ENCODE measurements around the gene HDAC1. TPM values are rescaled to one million over a fixed set of nuclear protein-coding genes. Genes with fewer than 3 reads are reported as not detected.

The HDAC1 gene
- total and polyA plus RNA-seq, 2 of the 4 experiments (the other 2 are of a cell fraction): 95.5 to 139 TPM

GRCh38 chr1:32362474-32363313, 70.8 kb downstream of the HDAC1 start, which contains the start of the genes FAM229A and TSSK3:
Gene FAM229A (minus strand): TSS chr1:32362485. CDS start chr1:32362091, 394 bp downstream.
Gene TSSK3 (plus strand): TSS chr1:32362539. CDS start chr1:32362702, 163 bp downstream.
- Histone ChIP-seq H3K9me3 (ENCODE audit: control insufficient read depth, insufficient read depth, low read length) (no peaks in the 10 kb centered on the region), H3K27ac (ENCODE audit: insufficient read depth, low read length) (no peak within 1 kb of the TSS), H2AK5ac (ENCODE audit: low read depth, low read length) (no peak within 1 kb of the TSS), H3K56ac (ENCODE audit: extremely low read depth, insufficient read depth, low read length) (no peak within 1 kb of the TSS), H3K4ac (ENCODE audit: low read depth, low read length) (no peak within 1 kb of the TSS; the same call in 1 of the 2 replicates), H3K4me1 (ENCODE audit: control insufficient read depth, insufficient read depth, low read length) (no peaks in the 10 kb centered on the region), H3K9ac (ENCODE audit: low read depth, low read length) (no peak within 1 kb of the TSS), H3K27me3 (ENCODE audit: control insufficient read depth, insufficient read depth, low read length) (no peaks in the 10 kb centered on the region), H4K91ac (ENCODE audit: insufficient read depth, low read depth, low read length) (no peak within 1 kb of the TSS), H3K4me2 (ENCODE audit: low read depth, low read length) (no peak within 1 kb of the TSS), H3K23ac (ENCODE audit: low read depth, low read length) (no peak within 1 kb of the TSS; the same call in 1 of the 2 replicates), H3K36me3 (ENCODE audit: control insufficient read depth, insufficient read depth, low read length) (peaks cover 33% of the 10 kb centered on the region), H2BK120ac (ENCODE audit: low read depth, low read length) (no peak within 1 kb of the TSS), H4K8ac (ENCODE audit: low read depth in 2 of 2, low read length in 2 of 2) (peak within 1 kb of the TSS in 1 of 2 experiments; percentile 27; a peak in 1 of 4 replicates), H3K9me1 (ENCODE audit: insufficient read depth, low read length) (0 out of 2 replicates have a peak, but pooled peaks cover 4% of the 10 kb centered on the region), H4K20me1 (ENCODE audit: insufficient read depth, low read length) (no peaks in the 10 kb centered on the region; the same call in 1 of the 2 replicates), H2BK15ac (ENCODE audit: low read depth, low read length) (no peak within 1 kb of the TSS), H2BK20ac (ENCODE audit: low read depth, low read length) (no peak within 1 kb of the TSS), H3K4me3 (ENCODE audit: insufficient read depth, low read depth, low read length) (no peak within 1 kb of the TSS), H2BK5ac (ENCODE audit: low read depth, low read length, poor library complexity, severe bottlenecking) (no peak within 1 kb of the TSS), H3K18ac (ENCODE audit: low read depth, low read length) (no peak within 1 kb of the TSS), H4K5ac (ENCODE audit: low read depth, low read length) (no peak within 1 kb of the TSS), H2AFZ (replicated peaks; ENCODE audit: low read length, poor library complexity) (peak within 1 kb of the TSS; percentile 77), H2AK9ac (replicated peaks; ENCODE audit: low read depth, low read length, poor library complexity) (peak within 1 kb of the TSS; percentile 46), H3K14ac (replicated peaks; ENCODE audit: low read depth, low read length) (no peak within 1 kb of the TSS), H3K79me1 (ENCODE audit: low read depth in 1 of 2, low read length in 2 of 2) (peaks cover 0 to 3% of the 10 kb centered on the region in 2 experiments; a peak in 1 of 4 replicates)
- ChIA-PET POLR2A (ENCODE audit: unreplicated experiment) (interaction anchor here (2.1 kb wide), 1 partner anchor 11 kb away, joined by 4 read pairs; no protein-coding TSS in a partner anchor), CTCF (no interaction called here)
- dilution Hi-C loops (cut with HindIII; ENCODE audit: low sequenced_read_pairs, unreplicated experiment) (no loop called here), in situ Hi-C loops (cut with MboI; ENCODE audit: low sequenced_read_pairs) (no loop called here), intact Hi-C loops (cut with micrococcal nuclease) (no loop called here)
- BruUV-seq (replicated peaks): no TSS peak
- no peak for ATAC-seq (ENCODE audit: low read depth)
- WGBS, 2 experiments (ENCODE audit: extremely low coverage in 2 of 2, insufficient read length in 1 of 2): 88% methylated on average over 3 of the region's 17 CpGs; no CpG with 5 or more reads in 1 of the 2 experiments
- no peak for DNase-seq
- no peak for TF ChIP-seq BHLHE40 (IDR thresholded peaks at IDR 0.05; ENCODE audit: low read depth, low read length)
- TF ChIP-seq RFX5 (IDR thresholded peaks at IDR 0.05; ENCODE audit: low read depth, low read length): no peak
- no peak for TF ChIP-seq SMC3 (IDR thresholded peaks at IDR 0.05; ENCODE audit: low read depth, low read length)
- TF ChIP-seq MAFK (IDR thresholded peaks at IDR 0.05; ENCODE audit: low read depth, low read length): no peak
- TF ChIP-seq MAZ (IDR thresholded peaks at IDR 0.05; ENCODE audit: borderline replicate concordance, low read depth, low read length): no peak
- TF ChIP-seq, protein P1, sequence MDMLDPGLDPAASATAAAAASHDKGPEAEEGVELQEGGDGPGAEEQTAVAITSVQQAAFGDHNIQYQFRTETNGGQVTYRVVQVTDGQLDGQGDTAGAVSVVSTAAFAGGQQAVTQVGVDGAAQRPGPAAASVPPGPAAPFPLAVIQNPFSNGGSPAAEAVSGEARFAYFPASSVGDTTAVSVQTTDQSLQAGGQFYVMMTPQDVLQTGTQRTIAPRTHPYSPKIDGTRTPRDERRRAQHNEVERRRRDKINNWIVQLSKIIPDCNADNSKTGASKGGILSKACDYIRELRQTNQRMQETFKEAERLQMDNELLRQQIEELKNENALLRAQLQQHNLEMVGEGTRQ (IDR thresholded peaks at IDR 0.05; ENCODE audit: low read depth, low read length): no peak
- TF ChIP-seq, protein P2, sequence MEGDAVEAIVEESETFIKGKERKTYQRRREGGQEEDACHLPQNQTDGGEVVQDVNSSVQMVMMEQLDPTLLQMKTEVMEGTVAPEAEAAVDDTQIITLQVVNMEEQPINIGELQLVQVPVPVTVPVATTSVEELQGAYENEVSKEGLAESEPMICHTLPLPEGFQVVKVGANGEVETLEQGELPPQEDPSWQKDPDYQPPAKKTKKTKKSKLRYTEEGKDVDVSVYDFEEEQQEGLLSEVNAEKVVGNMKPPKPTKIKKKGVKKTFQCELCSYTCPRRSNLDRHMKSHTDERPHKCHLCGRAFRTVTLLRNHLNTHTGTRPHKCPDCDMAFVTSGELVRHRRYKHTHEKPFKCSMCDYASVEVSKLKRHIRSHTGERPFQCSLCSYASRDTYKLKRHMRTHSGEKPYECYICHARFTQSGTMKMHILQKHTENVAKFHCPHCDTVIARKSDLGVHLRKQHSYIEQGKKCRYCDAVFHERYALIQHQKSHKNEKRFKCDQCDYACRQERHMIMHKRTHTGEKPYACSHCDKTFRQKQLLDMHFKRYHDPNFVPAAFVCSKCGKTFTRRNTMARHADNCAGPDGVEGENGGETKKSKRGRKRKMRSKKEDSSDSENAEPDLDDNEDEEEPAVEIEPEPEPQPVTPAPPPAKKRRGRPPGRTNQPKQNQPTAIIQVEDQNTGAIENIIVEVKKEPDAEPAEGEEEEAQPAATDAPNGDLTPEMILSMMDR (conservative IDR thresholded peaks at IDR 0.05; ENCODE audit: low read depth, low read length): no peak
- no peak for TF ChIP-seq FOS (IDR thresholded peaks at IDR 0.05; ENCODE audit: low read depth, low read length)
- TF ChIP-seq RCOR1 (IDR thresholded peaks at IDR 0.05; ENCODE audit: insufficient replicate concordance, low read length): no peak
- no peak for TF ChIP-seq RAD21 (IDR thresholded peaks at IDR 0.05; ENCODE audit: low read length)
- TF ChIP-seq MXI1 (IDR thresholded peaks at IDR 0.05; ENCODE audit: borderline replicate concordance, low read depth, low read length): no peak
- TF ChIP-seq, protein P3, sequence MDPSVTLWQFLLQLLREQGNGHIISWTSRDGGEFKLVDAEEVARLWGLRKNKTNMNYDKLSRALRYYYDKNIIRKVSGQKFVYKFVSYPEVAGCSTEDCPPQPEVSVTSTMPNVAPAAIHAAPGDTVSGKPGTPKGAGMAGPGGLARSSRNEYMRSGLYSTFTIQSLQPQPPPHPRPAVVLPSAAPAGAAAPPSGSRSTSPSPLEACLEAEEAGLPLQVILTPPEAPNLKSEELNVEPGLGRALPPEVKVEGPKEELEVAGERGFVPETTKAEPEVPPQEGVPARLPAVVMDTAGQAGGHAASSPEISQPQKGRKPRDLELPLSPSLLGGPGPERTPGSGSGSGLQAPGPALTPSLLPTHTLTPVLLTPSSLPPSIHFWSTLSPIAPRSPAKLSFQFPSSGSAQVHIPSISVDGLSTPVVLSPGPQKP (IDR thresholded peaks at IDR 0.05; ENCODE audit: borderline replicate concordance, low read depth, low read length): no peak
- no peak for TF ChIP-seq CHD1 (IDR thresholded peaks at IDR 0.05; ENCODE audit: low read depth, low read length)
- TF ChIP-seq NFE2L2 (IDR thresholded peaks at IDR 0.05; ENCODE audit: low read depth, low read length): no peak

Measured in IMR-90 (cell line).